Lower lobe of right lung (tissue), 2 donors: ENCODE data around the gene CCDC85C. TPM values are rescaled to one million over a fixed set of nuclear protein-coding genes. Genes with fewer than 3 reads are reported as not detected.

ENCODE experiments used
- ATAC-seq, 2 donors: fragments of 200-7000 bp; cut with Tn5 transposase; one replicate each; pipeline ENCODE4 v1.9.1; 2020 to 2022; ENCODE audit warnings: mild to moderate bottlenecking in 2 of 2, moderate library complexity in 2 of 2
- DNase-seq: peaks from one replicate; pipeline ENCODE4 v3.0.0-alpha.2; 2020
- H3K27ac ChIP-seq: fragments of 200-600 bp; one replicate; pipeline ENCODE4 v1.8.0; 2022
- H3K27me3 ChIP-seq: fragments of 200-600 bp; one replicate; pipeline ENCODE4 v1.8.0; 2022; ENCODE audit warnings: low read depth
- H3K36me3 ChIP-seq: fragments of 200-600 bp; one replicate; pipeline ENCODE4 v1.8.0; 2022; ENCODE audit warnings: mild to moderate bottlenecking
- H3K4me1 ChIP-seq: fragments of 200-600 bp; one replicate; pipeline ENCODE4 v1.8.0; 2022
- H3K4me3 ChIP-seq: fragments of 200-600 bp; one replicate; pipeline ENCODE4 v1.8.0; 2022; ENCODE audit warnings: mild to moderate bottlenecking
- H3K9me3 ChIP-seq: fragments of 200-600 bp; one replicate; pipeline ENCODE4 v1.8.0; 2022
- CTCF ChIP-seq: fragments of 200-600 bp; IDR thresholded peaks from one replicate; pipeline ENCODE4 v1.8.0; 2022; ENCODE audit warnings: antibody characterized with exemption, mild to moderate bottlenecking
- intact Hi-C: fragments of 100-400 bp; cut with DNase I; formaldehyde crosslinking; loops from one replicate; pipeline ENCODE4 v1.11.0; 2022
- total RNA-seq: library from RNA; stranded (reverse); fragmentation: NEBNext Ultra II Directional; extraction: Animal tissue kit (Norgen Biotek cat#: 25700); gene quantifications from one replicate; pipeline ENCODE4 v1.2.1, GENCODE V29; 2021
- donor health status: DM: no; HTN: yes; CAD: no; lungs with severe emphysema.

CCDC85C gene
- total RNA-seq, 1 donor from 2014 or later, result 15.3 TPM

- no peak for TF ChIP-seq CTCF
- Histone ChIP-seq H3K9me3 (no peaks in the 10 kb centered on the region), H3K27me3 (peaks cover 6% of the 10 kb centered on the region), H3K36me3 (no peaks in the 10 kb centered on the region), H3K4me3 (no peak overlapping the region), H3K27ac (no peak overlapping the region), H3K4me1 (no peaks in the 10 kb centered on the region)
- intact Hi-C loops, result loop anchor here (10.0 kb wide), 1 partner anchor 103 kb away; no protein-coding TSS in a partner anchor
- ATAC-seq (no peak), DNase-seq (no peak)
These were observed 23.7 kb upstream of the CCDC85C start for GRCh38 chr14:99627510-99628381.

GRCh38 chr14:99627100-99627499 lies 23.1 kb upstream of the CCDC85C start:
- DNase-seq, result no peak
- no peaks in the 10 kb centered on the region for H3K36me3 ChIP-seq
- H3K27me3 ChIP-seq, result peaks cover 6% of the 10 kb centered on the region
- TF ChIP-seq CTCF, result no peak
- intact Hi-C loops, result loop anchor here (10.0 kb wide), 1 partner anchor 102 kb away; no protein-coding TSS in a partner anchor
- no peaks in the 10 kb centered on the region for H3K4me1 ChIP-seq
- no peaks in the 10 kb centered on the region for H3K9me3 ChIP-seq
- no peak overlapping the region for H3K4me3 ChIP-seq
- H3K27ac ChIP-seq, result no peak overlapping the region
- no peak for ATAC-seq

- intact Hi-C loops, result loop anchor here (10.0 kb wide), 1 partner anchor 101 kb away; no protein-coding TSS in a partner anchor
- Histone ChIP-seq H3K9me3 (no peaks in the 10 kb centered on the region), H3K4me3 (no peak overlapping the region), H3K27me3 (peaks cover 6% of the 10 kb centered on the region), H3K36me3 (no peaks in the 10 kb centered on the region), H3K4me1 (no peaks in the 10 kb centered on the region), H3K27ac (no peak overlapping the region)
- TF ChIP-seq CTCF, result no peak
- no peak for ATAC-seq
- DNase-seq, result no peak
These were observed 22.1 kb upstream of the CCDC85C start for GRCh38 chr14:99626041-99626648.

GRCh38 chr14:99625476-99625875 lies 21.5 kb upstream of the CCDC85C start:
- Histone ChIP-seq H3K9me3 (no peaks in the 10 kb centered on the region), H3K4me1 (peaks cover under 1% of the 10 kb centered on the region), H3K27ac (no peak overlapping the region), H3K27me3 (peaks cover 6% of the 10 kb centered on the region), H3K4me3 (no peak overlapping the region), H3K36me3 (no peaks in the 10 kb centered on the region)
- ATAC-seq, result no peak
- TF ChIP-seq CTCF, result no peak
- intact Hi-C loops, result loop anchor here (10.0 kb wide), 1 partner anchor 101 kb away; no protein-coding TSS in a partner anchor
- DNase-seq, result no peak

GRCh38 chr14:99624971-99625370 lies 21.0 kb upstream of the CCDC85C start:
- Histone ChIP-seq H3K27me3 (peaks cover 10% of the 10 kb centered on the region), H3K36me3 (no peaks in the 10 kb centered on the region), H3K4me1 (peaks cover 6% of the 10 kb centered on the region), H3K27ac (no peak overlapping the region), H3K4me3 (no peak overlapping the region), H3K9me3 (no peaks in the 10 kb centered on the region)
- ATAC-seq (no peak), DNase-seq (no peak)
- intact Hi-C loops, result loop anchor here (10.0 kb wide), 1 partner anchor 100 kb away; no protein-coding TSS in a partner anchor
- no peak for TF ChIP-seq CTCF
